ENCODE measurements around the gene CSRP2.

The CSRP2 gene

DNA sequence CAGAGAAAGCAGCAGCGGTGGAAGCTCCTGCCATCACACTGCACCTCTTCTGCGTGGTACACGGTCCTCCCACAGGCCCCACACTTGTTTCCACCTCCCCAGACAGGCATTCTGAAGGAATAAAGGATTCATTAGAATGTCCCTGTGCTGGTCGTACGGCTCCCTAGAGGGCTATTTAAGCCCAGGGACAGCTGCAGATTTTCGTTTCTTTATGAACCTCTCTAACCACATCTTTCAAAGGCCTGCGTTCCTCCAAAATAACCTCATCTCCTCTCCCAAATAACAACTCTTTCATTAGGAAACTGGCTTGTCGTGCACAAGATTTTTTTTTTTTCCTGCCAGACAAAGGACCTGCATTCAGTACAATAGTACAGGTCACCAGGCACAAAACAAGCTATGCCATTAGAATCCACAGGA, 12.7 kb downstream of the CSRP2 start:
- TF ChIP-seq, protein P1, sequence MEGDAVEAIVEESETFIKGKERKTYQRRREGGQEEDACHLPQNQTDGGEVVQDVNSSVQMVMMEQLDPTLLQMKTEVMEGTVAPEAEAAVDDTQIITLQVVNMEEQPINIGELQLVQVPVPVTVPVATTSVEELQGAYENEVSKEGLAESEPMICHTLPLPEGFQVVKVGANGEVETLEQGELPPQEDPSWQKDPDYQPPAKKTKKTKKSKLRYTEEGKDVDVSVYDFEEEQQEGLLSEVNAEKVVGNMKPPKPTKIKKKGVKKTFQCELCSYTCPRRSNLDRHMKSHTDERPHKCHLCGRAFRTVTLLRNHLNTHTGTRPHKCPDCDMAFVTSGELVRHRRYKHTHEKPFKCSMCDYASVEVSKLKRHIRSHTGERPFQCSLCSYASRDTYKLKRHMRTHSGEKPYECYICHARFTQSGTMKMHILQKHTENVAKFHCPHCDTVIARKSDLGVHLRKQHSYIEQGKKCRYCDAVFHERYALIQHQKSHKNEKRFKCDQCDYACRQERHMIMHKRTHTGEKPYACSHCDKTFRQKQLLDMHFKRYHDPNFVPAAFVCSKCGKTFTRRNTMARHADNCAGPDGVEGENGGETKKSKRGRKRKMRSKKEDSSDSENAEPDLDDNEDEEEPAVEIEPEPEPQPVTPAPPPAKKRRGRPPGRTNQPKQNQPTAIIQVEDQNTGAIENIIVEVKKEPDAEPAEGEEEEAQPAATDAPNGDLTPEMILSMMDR (conservative IDR thresholded peaks at IDR 0.05; ENCODE audit: low read depth): no peak
- POLR2A ChIA-PET (ENCODE audit: low non-redundant PET): no interaction called here
- H3K27ac ChIP-seq: no peak overlapping the region
- DNase-seq (ENCODE audit: low spot score): no peak
- CTCF ChIA-PET: interaction anchor here (1.1 kb wide), 1 partner anchor 10 kb away, joined by 7 read pairs; no protein-coding TSS in a partner anchor

DNA sequence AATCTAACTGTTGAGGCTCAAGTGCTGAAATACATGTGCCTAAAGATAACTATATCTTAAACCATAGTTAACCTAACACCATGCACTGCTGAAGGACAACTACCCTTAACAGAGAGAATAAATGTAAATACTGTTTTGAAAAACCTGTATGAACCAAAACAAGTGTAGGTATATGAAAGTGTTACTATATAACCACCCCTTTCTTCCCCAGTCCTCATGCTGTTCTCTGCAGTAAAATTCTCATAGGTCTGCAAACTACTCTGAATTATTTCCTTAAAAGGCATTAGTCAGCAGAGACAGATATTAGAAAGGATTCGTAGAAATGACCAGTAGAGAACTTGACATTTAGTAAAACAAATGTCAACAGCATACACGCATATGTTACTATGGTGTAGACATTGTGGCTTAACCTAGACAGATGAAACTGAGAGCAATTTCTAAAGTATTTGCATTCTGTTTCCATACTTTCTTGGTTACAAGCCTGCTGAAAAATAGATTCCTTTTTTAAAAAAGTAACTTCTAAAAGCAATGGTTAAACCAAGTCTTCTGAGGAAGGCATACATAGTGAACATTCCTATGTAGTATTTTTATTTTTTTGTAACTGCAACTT, 13.9 kb downstream of the CSRP2 start:
- CTCF ChIA-PET: no interaction called here
- TF ChIP-seq, protein P1 (conservative IDR thresholded peaks at IDR 0.05; ENCODE audit: low read depth): no peak
- no peak for DNase-seq (ENCODE audit: low spot score)
- H3K27ac ChIP-seq: no peak overlapping the region
- POLR2A ChIA-PET (ENCODE audit: low non-redundant PET): no interaction called here

DNA sequence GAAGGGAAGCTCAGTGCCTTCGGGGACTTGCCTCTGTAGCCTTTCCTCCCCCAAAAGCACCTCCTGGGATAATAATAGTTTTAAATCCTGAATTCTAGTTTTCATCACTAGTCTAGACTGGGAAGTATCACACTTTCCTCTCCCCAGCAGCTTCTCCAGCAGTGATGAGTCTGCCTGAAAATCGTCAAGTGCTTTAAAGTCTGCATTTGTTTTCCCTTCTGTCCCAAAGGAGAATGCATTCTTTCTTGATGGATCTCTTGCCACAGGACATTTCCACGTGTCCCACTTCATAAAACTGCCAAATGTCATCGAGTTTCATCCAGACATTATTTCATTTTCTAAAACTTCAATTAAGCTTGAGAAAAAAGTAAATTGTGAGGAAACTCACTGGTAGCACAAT, 15.0 kb downstream of the CSRP2 start:
- H3K27ac ChIP-seq: no peak overlapping the region
- ChIA-PET POLR2A (ENCODE audit: low non-redundant PET) (no interaction called here), CTCF (no interaction called here)
- no peak for DNase-seq (ENCODE audit: low spot score)
- TF ChIP-seq, protein P1 (conservative IDR thresholded peaks at IDR 0.05; ENCODE audit: low read depth): no peak

DNA sequence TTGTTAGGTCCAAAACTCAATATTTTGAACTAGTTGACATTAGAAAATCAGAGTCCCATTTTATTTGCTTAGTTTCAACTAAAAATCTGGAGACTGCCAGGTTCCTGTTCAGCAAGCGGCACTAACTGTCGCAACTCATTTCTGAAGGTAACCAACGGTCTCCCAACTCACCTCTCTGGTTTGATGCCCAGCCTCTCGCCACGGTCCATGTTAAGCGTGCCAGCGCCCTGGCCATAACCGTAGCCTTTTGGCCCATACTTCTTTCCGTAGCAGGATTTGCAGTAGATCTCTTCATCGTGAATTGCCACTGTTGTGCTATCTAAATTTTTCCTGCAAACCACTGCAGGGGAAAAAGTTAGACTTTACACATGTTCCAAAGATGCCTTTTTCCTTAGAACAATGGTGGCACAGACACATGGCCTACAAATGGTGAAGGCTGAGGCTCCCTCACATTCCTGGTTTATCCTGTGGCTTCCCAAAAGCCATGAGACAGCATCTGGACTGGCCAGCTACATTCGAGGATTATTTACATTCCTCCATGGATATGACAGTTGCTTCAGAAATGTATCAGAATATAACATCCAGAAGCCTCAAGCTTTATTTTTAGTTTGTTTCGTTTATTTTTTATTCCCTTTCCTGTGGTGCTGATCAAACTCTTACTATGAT, 15.7 kb downstream of the CSRP2 start:
- H3K27ac ChIP-seq: no peak overlapping the region

DNA sequence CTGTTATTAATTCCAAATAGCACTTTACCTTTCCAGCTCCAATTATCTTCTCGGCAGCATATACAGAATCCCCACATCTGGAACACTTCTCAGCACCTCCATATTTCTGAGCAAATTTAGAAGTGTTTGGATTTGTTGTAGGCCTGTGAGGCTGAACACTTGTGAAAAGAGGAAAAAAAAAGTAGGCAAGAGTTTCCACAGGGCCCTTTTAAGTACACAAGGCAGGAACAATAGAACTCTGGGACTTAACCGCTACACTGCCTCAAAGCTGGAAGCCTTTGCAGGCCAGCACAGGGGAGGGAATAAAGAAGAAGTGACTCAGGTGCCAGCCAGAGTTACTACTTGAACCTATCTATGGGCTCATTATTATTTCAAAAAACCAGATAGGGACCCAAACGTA, 18.6 kb downstream of the CSRP2 start:
- no peak for DNase-seq (ENCODE audit: low spot score)
- CTCF ChIA-PET: interaction anchor here (1.0 kb wide), 1 partner anchor 14 kb away, joined by 3 read pairs; no protein-coding TSS in a partner anchor
- no peak overlapping the region for H3K27ac ChIP-seq
- TF ChIP-seq, protein P1 (conservative IDR thresholded peaks at IDR 0.05; ENCODE audit: low read depth): no peak
- POLR2A ChIA-PET (ENCODE audit: low non-redundant PET): no interaction called here

More for the DNA sequence above, 15.7 kb downstream of the CSRP2 start:
- DNase-seq (ENCODE audit: low spot score): no peak
- TF ChIP-seq, protein P1 (conservative IDR thresholded peaks at IDR 0.05; ENCODE audit: low read depth): no peak
- CTCF ChIA-PET: no interaction called here
- POLR2A ChIA-PET (ENCODE audit: low non-redundant PET): no interaction called here

DNA sequence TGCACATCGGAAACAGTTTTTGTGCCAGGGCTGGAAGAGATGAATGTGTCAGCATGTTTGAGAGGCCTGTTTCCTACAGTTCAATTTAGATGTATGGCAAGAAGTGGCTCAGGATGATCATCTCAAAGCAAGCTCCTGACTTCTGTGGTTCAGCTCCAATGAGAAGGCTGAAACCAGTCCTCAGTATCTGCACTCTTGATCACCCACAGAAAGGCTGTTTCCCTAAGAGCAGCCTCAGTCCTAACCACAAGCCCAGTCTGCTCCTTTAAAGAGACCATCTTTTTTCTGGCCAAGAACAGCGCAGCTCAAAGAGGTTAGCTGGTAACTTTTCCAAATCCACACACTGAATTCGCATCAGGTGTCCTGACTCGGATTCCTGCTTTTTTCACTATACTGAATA, 19.2 kb downstream of the CSRP2 start:
- DNase-seq (ENCODE audit: low spot score): no peak
- ChIA-PET CTCF (interaction anchor here (1.0 kb wide), 1 partner anchor 13 kb away, joined by 3 read pairs; no protein-coding TSS in a partner anchor), POLR2A (ENCODE audit: low non-redundant PET) (no interaction called here)
- H3K27ac ChIP-seq: no peak overlapping the region
- TF ChIP-seq, protein P1 (conservative IDR thresholded peaks at IDR 0.05; ENCODE audit: low read depth): no peak

All from RWPE1 (cell line).